ENCODE data around the gene ARHGAP23. TPM values are rescaled to one million over a fixed set of nuclear protein-coding genes. Genes with fewer than 3 reads are reported as not detected.
"Not testable (repeated sequence)": the region's sequence is repeated elsewhere in the genome, so short reads cannot be mapped to it uniquely, and the experiment has no call there.

The ARHGAP23 gene
- total RNA-seq, 2 experiments from 2014 or later, result 0.73 to 0.81 TPM

- Mint-ChIP-seq H3K27me3 (no peaks in the 10 kb centered on the region), H3K36me3 (ENCODE audit: low read depth) (no peaks in the 10 kb centered on the region), H3K27ac (no peak overlapping the region), H3K4me3 (no peak overlapping the region), H3K4me1 (no peaks in the 10 kb centered on the region), H3K9me3 (no peaks in the 10 kb centered on the region)
- no peak for DNase-seq
- CTCF ChIA-PET, result no interaction called here
- POLR2A ChIA-PET, result no interaction called here
These were observed 36.6 kb downstream of the ARHGAP23 start for GRCh38 chr17:38464723-38465390.

GRCh38 chr17:38465391-38466345, 37.4 kb downstream of the ARHGAP23 start:
- ChIA-PET CTCF (no interaction called here), POLR2A (no interaction called here)
- Mint-ChIP-seq H3K36me3 (ENCODE audit: low read depth) (no peaks in the 10 kb centered on the region), H3K4me1 (no peaks in the 10 kb centered on the region), H3K4me3 (no peak overlapping the region), H3K27me3 (no peaks in the 10 kb centered on the region), H3K27ac (no peak overlapping the region), H3K9me3 (no peaks in the 10 kb centered on the region)
- DNase-seq, result no peak

GRCh38 chr17:38466346-38467315, 38.4 kb downstream of the ARHGAP23 start:
- no peaks in the 10 kb centered on the region for H3K4me1 Mint-ChIP-seq
- H3K27me3 Mint-ChIP-seq, result no peaks in the 10 kb centered on the region
- no peaks in the 10 kb centered on the region for H3K36me3 Mint-ChIP-seq (ENCODE audit: low read depth)
- ChIA-PET CTCF (no interaction called here), POLR2A (no interaction called here)
- H3K4me3 Mint-ChIP-seq, result no peak overlapping the region
- H3K27ac Mint-ChIP-seq, result no peak overlapping the region
- no peak for DNase-seq
- H3K9me3 Mint-ChIP-seq, result no peaks in the 10 kb centered on the region

- H3K9me3 Mint-ChIP-seq, result no peaks in the 10 kb centered on the region
- no peak overlapping the region for H3K27ac Mint-ChIP-seq
- no peaks in the 10 kb centered on the region for H3K36me3 Mint-ChIP-seq (ENCODE audit: low read depth)
- H3K27me3 Mint-ChIP-seq, result no peaks in the 10 kb centered on the region
- H3K4me3 Mint-ChIP-seq, result no peak overlapping the region
- POLR2A ChIA-PET, result no interaction called here
- H3K4me1 Mint-ChIP-seq, result no peaks in the 10 kb centered on the region
- CTCF ChIA-PET, result no interaction called here
- DNase-seq, result no peak
These were observed 39.2 kb downstream of the ARHGAP23 start for GRCh38 chr17:38467491-38467890.

GRCh38 chr17:38469875-38470274, 41.6 kb downstream of the ARHGAP23 start:
- POLR2A ChIA-PET, result no interaction called here
- Mint-ChIP-seq H3K4me3 (no peak overlapping the region), H3K27me3 (no peaks in the 10 kb centered on the region), H3K4me1 (no peaks in the 10 kb centered on the region), H3K9me3 (no peaks in the 10 kb centered on the region), H3K27ac (no peak overlapping the region), H3K36me3 (ENCODE audit: low read depth) (no peaks in the 10 kb centered on the region)
- no peak for DNase-seq
- CTCF ChIA-PET, result no interaction called here

- H3K36me3 Mint-ChIP-seq (ENCODE audit: low read depth); POLR2A ChIA-PET; DNase-seq; H3K27me3 Mint-ChIP-seq; H3K27ac Mint-ChIP-seq; H3K4me3 Mint-ChIP-seq; H3K4me1 Mint-ChIP-seq; CTCF ChIA-PET; H3K9me3 Mint-ChIP-seq: not testable (repeated sequence)
These were observed 43.0 kb downstream of the ARHGAP23 start for GRCh38 chr17:38471253-38471652.

- DNase-seq; CTCF ChIA-PET; H3K27ac Mint-ChIP-seq; H3K27me3 Mint-ChIP-seq; POLR2A ChIA-PET; H3K36me3 Mint-ChIP-seq (ENCODE audit: low read depth); H3K4me3 Mint-ChIP-seq; H3K4me1 Mint-ChIP-seq; H3K9me3 Mint-ChIP-seq: not testable (repeated sequence)
These were observed 46.4 kb downstream of the ARHGAP23 start for GRCh38 chr17:38474666-38475065.

- Mint-ChIP-seq H3K9me3 (no peaks in the 10 kb centered on the region), H3K27me3 (no peaks in the 10 kb centered on the region), H3K36me3 (ENCODE audit: low read depth) (no peaks in the 10 kb centered on the region), H3K27ac (no peak overlapping the region), H3K4me3 (no peak overlapping the region), H3K4me1 (no peaks in the 10 kb centered on the region)
- CTCF ChIA-PET, result no interaction called here
- POLR2A ChIA-PET, result no interaction called here
- no peak for DNase-seq
These were observed 48.3 kb downstream of the ARHGAP23 start for GRCh38 chr17:38476549-38476948.

GRCh38 chr17:38477417-38477816, 49.2 kb downstream of the ARHGAP23 start:
- H3K9me3 Mint-ChIP-seq; POLR2A ChIA-PET; H3K4me1 Mint-ChIP-seq; H3K4me3 Mint-ChIP-seq; DNase-seq; H3K36me3 Mint-ChIP-seq (ENCODE audit: low read depth); CTCF ChIA-PET; H3K27me3 Mint-ChIP-seq; H3K27ac Mint-ChIP-seq: not testable (repeated sequence)

- DNase-seq; H3K27me3 Mint-ChIP-seq; H3K4me3 Mint-ChIP-seq; POLR2A ChIA-PET; H3K9me3 Mint-ChIP-seq; H3K36me3 Mint-ChIP-seq (ENCODE audit: low read depth); CTCF ChIA-PET; H3K27ac Mint-ChIP-seq; H3K4me1 Mint-ChIP-seq: not testable (repeated sequence)
These were observed 49.7 kb downstream of the ARHGAP23 start for GRCh38 chr17:38477951-38478350.

- H3K36me3 Mint-ChIP-seq (ENCODE audit: low read depth); H3K27ac Mint-ChIP-seq; H3K27me3 Mint-ChIP-seq; POLR2A ChIA-PET; H3K4me3 Mint-ChIP-seq; DNase-seq; CTCF ChIA-PET; H3K4me1 Mint-ChIP-seq; H3K9me3 Mint-ChIP-seq: not testable (repeated sequence)
These were observed 50.4 kb downstream of the ARHGAP23 start for GRCh38 chr17:38478667-38479066.

GRCh38 chr17:38482039-38482699, 53.9 kb downstream of the ARHGAP23 start:
- H3K27ac Mint-ChIP-seq; H3K36me3 Mint-ChIP-seq (ENCODE audit: low read depth); H3K4me3 Mint-ChIP-seq; H3K27me3 Mint-ChIP-seq; POLR2A ChIA-PET; H3K9me3 Mint-ChIP-seq; DNase-seq: not testable (repeated sequence)
- peaks cover 15% of the 10 kb centered on the region for H3K4me1 Mint-ChIP-seq
- CTCF ChIA-PET, result interaction anchor here (0.9 to 1.1 kb wide), 2 partner anchors 58 to 185 kb away, joined by 3 to 4 read pairs; no protein-coding TSS in a partner anchor

GRCh38 chr17:38482700-38483043, 54.4 kb downstream of the ARHGAP23 start:
- POLR2A ChIA-PET; H3K27ac Mint-ChIP-seq; H3K4me3 Mint-ChIP-seq; H3K27me3 Mint-ChIP-seq; H3K36me3 Mint-ChIP-seq (ENCODE audit: low read depth); H3K9me3 Mint-ChIP-seq; DNase-seq: not testable (repeated sequence)
- H3K4me1 Mint-ChIP-seq, result peaks cover 15% of the 10 kb centered on the region
- CTCF ChIA-PET, result interaction anchor here (0.9 to 1.1 kb wide), 2 partner anchors 59 to 184 kb away, joined by 3 to 4 read pairs; no protein-coding TSS in a partner anchor
